ENCODE data around the gene MSRB3.

DNA sequence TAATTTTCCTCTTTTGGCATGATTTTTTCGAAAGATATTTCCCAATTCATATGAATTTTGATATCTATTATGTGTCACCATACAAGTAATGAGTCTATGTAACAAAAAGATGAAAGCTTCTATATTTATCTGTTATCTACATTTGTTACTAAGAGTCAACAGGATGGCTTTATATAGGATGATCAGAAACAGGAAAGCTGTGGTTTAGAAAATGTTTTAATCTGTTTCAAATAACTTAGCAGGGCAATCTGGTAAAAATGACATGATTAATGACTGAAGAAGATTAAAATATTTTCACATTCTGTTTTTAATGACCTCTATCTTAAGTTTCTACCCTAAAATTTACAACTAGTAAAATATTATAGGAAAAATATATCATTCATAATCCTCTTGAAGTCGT is 105.8 kb downstream of the MSRB3 start:
- TF ChIP-seq CTCF (IDR thresholded peaks at IDR 0.05; ENCODE audit: low read depth, low read length, missing input control), result no peak
- no peak for TF ChIP-seq RAD21 (IDR thresholded peaks at IDR 0.05)
- no peak for TF ChIP-seq MAX (IDR thresholded peaks at IDR 0.05)
- no peak for TF ChIP-seq GABPA (IDR thresholded peaks at IDR 0.05 in 1 of 2, conservative IDR thresholded peaks at IDR 0.05 in 1 of 2)
- no peak for TF ChIP-seq REST (IDR thresholded peaks at IDR 0.05)
- no peak for TF ChIP-seq ZBTB33 (IDR thresholded peaks at IDR 0.05)
- TF ChIP-seq JUND (IDR thresholded peaks at IDR 0.05), result no peak
- no peak for TF ChIP-seq FOXA1 (IDR thresholded peaks at IDR 0.05)
- TF ChIP-seq RXRA (IDR thresholded peaks at IDR 0.05), result no peak
- TF ChIP-seq, protein P1, sequence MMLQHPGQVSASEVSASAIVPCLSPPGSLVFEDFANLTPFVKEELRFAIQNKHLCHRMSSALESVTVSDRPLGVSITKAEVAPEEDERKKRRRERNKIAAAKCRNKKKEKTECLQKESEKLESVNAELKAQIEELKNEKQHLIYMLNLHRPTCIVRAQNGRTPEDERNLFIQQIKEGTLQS (IDR thresholded peaks at IDR 0.05), result no peak
- no peak for TF ChIP-seq YY1 (IDR thresholded peaks at IDR 0.05)
- no peak for TF ChIP-seq SP1 (IDR thresholded peaks at IDR 0.05)

All from liver (tissue), 3 donors.